ENCODE data around the gene TJAP1.

The TJAP1 gene

DNA sequence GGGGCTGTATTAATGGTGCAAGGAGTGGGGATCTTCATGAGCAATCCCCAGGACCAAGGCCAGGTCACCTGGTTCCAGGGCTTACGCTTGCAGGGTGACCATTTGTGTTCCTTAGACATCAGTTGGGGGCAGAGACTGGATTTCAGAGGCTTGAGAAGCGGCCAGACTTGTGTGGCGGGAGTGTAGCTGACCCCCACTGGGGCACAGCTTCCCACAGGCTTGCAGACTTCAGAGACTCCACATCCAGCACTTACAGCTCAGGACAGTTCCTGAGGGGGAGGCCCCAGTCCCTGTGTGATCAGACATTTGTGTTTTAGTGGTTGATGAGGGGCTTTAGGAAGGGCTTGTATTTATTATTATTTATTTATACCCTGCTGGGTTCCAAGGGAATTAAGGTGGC lies 15.3 kb downstream of the TJAP1 start:
- peak overlapping the region; percentile 17 for H3K4me3 ChIP-seq (ENCODE audit: low read length)
- no peak for DNase-seq (ENCODE audit: low read depth)
- TF ChIP-seq, protein P1, sequence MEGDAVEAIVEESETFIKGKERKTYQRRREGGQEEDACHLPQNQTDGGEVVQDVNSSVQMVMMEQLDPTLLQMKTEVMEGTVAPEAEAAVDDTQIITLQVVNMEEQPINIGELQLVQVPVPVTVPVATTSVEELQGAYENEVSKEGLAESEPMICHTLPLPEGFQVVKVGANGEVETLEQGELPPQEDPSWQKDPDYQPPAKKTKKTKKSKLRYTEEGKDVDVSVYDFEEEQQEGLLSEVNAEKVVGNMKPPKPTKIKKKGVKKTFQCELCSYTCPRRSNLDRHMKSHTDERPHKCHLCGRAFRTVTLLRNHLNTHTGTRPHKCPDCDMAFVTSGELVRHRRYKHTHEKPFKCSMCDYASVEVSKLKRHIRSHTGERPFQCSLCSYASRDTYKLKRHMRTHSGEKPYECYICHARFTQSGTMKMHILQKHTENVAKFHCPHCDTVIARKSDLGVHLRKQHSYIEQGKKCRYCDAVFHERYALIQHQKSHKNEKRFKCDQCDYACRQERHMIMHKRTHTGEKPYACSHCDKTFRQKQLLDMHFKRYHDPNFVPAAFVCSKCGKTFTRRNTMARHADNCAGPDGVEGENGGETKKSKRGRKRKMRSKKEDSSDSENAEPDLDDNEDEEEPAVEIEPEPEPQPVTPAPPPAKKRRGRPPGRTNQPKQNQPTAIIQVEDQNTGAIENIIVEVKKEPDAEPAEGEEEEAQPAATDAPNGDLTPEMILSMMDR (conservative IDR thresholded peaks at IDR 0.05; ENCODE audit: low read depth, low read length): no peak

DNA sequence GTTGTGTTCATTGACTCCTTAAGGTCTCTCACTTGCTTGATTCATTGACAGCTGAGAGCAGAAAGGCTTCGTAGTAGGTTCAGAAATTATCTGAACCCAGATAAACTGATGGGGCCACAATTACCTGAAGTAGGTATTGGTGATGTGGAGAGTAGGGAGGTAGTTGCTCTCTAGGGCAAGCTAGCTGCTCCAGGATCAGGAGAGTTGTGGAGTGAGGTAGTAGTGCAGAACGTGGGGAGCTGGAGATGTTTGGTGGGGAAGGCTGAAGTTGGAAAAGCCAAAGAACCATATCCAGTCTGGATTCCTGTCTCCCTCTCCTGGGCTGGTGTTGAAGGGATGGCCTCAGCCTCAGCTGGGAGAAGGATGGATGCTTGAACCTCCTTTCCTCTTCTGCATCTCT lies 15.9 kb downstream of the TJAP1 start:
- no peak overlapping the region for H3K4me3 ChIP-seq (ENCODE audit: low read length)
- no peak for DNase-seq (ENCODE audit: low read depth)
- TF ChIP-seq, protein P1 (conservative IDR thresholded peaks at IDR 0.05; ENCODE audit: low read depth, low read length): no peak

DNA sequence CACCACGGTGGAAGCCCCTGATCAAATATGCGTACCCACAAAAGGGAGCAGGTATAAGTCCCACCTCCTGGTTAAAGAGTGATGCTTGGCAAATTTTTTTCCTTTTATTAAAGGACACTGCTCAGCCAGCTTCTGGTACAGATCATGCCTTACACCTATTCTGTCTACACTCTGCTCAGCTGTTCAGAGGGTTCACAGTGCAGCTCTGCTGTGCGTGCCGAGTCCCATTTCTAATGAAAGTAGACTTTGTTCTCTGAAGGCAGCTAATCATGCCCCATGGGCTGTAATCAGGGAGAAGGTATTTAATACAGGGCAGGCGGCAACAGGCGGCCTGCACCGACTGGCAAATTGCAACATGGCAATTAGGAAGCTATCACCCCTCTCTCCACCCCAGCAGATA lies 16.5 kb downstream of the TJAP1 start:
- no peak for DNase-seq (ENCODE audit: low read depth)
- no peak overlapping the region for H3K4me3 ChIP-seq (ENCODE audit: low read length)
- TF ChIP-seq, protein P1 (conservative IDR thresholded peaks at IDR 0.05; ENCODE audit: low read depth, low read length): no peak

DNA sequence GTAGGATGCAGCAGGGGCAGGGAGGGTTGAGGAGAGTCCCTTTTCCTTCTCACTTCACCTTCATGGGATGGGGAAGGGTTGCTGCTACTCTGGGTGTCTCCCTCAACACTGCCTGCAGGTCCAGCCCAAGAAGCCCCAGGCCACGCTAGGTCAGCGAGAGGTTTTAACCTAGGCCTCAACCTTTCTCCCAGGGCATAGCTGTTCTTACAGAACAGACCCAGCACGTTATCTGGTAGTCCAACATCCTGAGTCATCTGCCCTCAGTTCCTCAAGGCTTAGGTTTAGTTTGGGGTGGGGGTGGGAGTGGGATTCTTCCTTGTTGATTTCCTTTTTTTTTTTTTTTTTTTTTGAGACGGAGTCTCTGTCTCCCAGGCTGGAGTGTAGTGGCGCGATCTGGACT lies 17.0 kb downstream of the TJAP1 start:
- TF ChIP-seq, protein P1 (conservative IDR thresholded peaks at IDR 0.05; ENCODE audit: low read depth, low read length): no peak
- DNase-seq (ENCODE audit: low read depth): no peak
- H3K4me3 ChIP-seq (ENCODE audit: low read length): no peak overlapping the region

DNA sequence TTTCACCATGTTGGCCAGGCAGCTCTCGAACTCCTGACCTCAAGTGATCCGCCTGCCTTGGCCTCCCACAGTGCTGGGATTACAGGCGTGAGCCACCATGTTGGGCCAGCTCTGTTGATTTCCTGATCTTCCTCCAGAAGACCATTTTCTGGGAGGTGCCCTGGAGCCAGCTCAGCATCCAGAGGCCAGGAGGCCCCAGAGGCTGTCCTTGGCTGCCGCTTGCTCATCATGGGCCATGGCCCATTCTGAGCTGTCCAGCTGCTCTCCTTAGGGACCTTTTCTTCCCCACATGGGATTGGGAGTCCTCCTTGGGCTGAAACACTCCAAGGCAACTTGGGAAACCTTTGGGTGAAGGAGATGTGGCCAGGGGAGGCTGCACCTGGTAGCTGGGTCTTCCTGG lies 17.4 kb downstream of the TJAP1 start:
- no peak for DNase-seq (ENCODE audit: low read depth)
- H3K4me3 ChIP-seq (ENCODE audit: low read length): no peak overlapping the region
- TF ChIP-seq, protein P1 (conservative IDR thresholded peaks at IDR 0.05; ENCODE audit: low read depth, low read length): no peak

DNA sequence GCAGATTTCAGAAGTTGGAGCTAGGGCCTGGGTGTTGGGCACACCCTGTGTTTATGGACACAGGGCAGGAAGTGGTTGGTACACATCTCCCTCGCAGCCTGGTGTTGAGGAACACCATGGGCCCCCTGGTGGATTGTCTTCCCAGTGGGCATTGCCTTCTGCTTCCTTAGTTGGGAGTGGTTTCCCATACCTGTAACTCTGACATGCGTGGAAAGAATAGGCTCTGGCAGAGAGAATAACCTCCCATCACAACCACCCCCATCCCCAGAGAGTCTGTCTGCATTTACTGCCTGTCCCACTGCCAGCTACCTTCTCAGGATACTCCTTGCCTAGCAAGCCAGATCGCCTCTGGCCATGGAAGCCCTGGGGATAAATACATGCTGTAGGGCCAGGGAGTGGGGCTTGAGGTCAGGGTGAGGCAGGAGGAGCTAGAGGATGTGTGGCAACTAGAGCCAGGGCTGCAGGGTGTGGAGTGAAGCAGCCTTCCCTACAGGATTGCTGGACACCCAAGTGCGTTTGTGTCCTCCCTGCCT lies 18.1 kb downstream of the TJAP1 start:
- no peak overlapping the region for H3K4me3 ChIP-seq (ENCODE audit: low read length)
- TF ChIP-seq, protein P1 (conservative IDR thresholded peaks at IDR 0.05; ENCODE audit: low read depth, low read length): peak; percentile 42
- no peak for DNase-seq (ENCODE audit: low read depth)

DNA sequence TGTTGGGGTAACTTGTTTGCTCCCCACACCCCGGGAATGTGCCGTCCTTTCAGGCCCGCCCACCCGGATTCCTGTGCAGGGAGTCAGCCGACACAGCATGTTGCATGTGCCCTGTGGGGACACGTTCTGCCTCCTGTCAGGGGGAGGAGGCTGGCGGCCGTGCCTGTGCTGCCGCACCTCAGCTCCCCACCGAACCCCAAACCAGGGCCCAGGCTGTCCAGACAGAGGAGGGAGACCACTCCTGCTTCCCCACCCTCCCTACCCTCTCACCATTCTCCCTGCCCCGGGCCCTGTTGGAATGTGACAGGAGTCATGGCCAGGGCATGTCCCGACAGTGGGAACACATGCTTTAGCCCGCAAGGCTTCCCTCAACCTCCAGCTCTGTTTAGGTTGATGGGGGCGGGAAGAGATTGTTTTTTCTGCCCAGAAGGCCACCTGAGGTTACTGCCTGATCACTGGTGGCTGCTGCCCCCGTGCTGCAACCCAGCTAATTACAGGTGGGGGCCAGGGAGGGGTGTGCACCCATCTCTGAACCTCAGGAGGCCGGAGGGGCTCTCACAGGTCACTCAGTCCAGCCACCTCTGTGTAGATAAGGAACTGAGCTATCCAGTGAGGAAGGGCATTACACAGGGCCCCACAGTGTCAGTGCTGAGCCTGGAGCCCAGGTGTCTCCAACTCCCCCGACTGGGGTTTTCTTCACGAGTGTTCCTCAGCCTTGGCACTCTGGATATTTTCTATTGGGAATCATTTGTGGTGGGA lies 19.2 kb downstream of the TJAP1 start:
- TF ChIP-seq, protein P1 (conservative IDR thresholded peaks at IDR 0.05; ENCODE audit: low read depth, low read length): peak; percentile 68
- no peak for DNase-seq (ENCODE audit: low read depth)
- no peak overlapping the region for H3K4me3 ChIP-seq (ENCODE audit: low read length)

Data from retinal pigment epithelial cell (primary cell).